H1 (cell line): Measurements from ENCODE around the gene JMJD1C. TPM values are rescaled to one million over a fixed set of nuclear protein-coding genes. Genes with fewer than 3 reads are reported as not detected.

ENCODE experiments used
- CEBPB ChIP-seq: IDR thresholded peaks from 2 replicates; pipeline ENCODE4 v1.6.1; 2012; ENCODE audit warnings: low read depth, low read length
- CHD1 ChIP-seq: IDR thresholded peaks from 2 replicates; pipeline ENCODE4 v1.6.1; 2012; ENCODE audit warnings: low read depth, low read length, improper control_type of control experiment
- CHD2 ChIP-seq: IDR thresholded peaks from 2 replicates; pipeline ENCODE4 v1.6.1; 2012; ENCODE audit warnings: low read length, improper control_type of control experiment
- JUN ChIP-seq: IDR thresholded peaks from 2 replicates; pipeline ENCODE4 v1.6.1; 2011; ENCODE audit warnings: low read depth, mild to moderate bottlenecking, improper control_type of control experiment, low read length
- SUZ12 ChIP-seq: fragments of 200-600 bp; sonication (generic); IDR thresholded peaks from 2 replicates; pipeline ENCODE4 v1.6.1; 2012; ENCODE audit warnings: mild to moderate bottlenecking, inconsistent platforms, low read length, moderate library complexity, mixed read lengths
- TAF1 ChIP-seq: IDR thresholded peaks from 2 replicates; pipeline ENCODE4 v1.6.1; 2011; ENCODE audit warnings: mild to moderate bottlenecking, low read depth, low read length
- TAF7 ChIP-seq: optimal IDR thresholded peaks from 2 replicates; pipeline ENCODE3; 2011; ENCODE audit warnings: low read depth, mild to moderate bottlenecking, inconsistent platforms, low read length, moderate library complexity, borderline replicate concordance
- YY1 ChIP-seq: IDR thresholded peaks from 2 replicates; pipeline ENCODE4 v1.6.1; 2011; ENCODE audit warnings: low read depth, mild to moderate bottlenecking, low read length
- polyA plus RNA-seq, 7 experiments: library from polyadenylated mRNA; depleted of rRNA in 3 of 7; stranded (reverse) in 5 of 7; unstranded in 2 of 7; fragments of >200 nt in 5 of 7; fragments of 200-250 nt in 2 of 7; gene quantifications; 1 replicate in 5 of 7; 2 replicates in 1 of 7; 4 replicates in 1 of 7; pipeline versions ENCODE4 v1.2.1 to v1.2.3, GENCODE V29; 2011 to 2013; ENCODE audit warnings: missing spikeins in 2 of 7, mixed read lengths in 2 of 7
- total RNA-seq: library from RNA; stranded (reverse); fragmentation: NEBNext Ultra II Directional; extraction: Animal tissue kit (Norgen Biotek cat#: 25700); gene quantifications from 2 replicates; pipeline ENCODE4 v1.2.1, GENCODE V29; 2021
- TF ChIP-seq, protein P1 (sequence below): fragments of 300-600 bp; sonication (generic); IDR thresholded peaks from 2 replicates; pipeline ENCODE4 v1.7.1; 2012; ENCODE audit warnings: low read length, moderate library complexity, mild to moderate bottlenecking, inconsistent platforms; ENCODE audit not compliant: insufficient replicate concordance
- TF ChIP-seq, protein P2 (sequence below), 3 experiments: IDR thresholded peaks; 1 replicate in 2 of 3; 2 replicates in 1 of 3; pipeline versions ENCODE4 v1.5.1 to v1.6.1; 2011; ENCODE audit warnings: low read length in 3 of 3, mild to moderate bottlenecking in 3 of 3, inconsistent platforms in 2 of 3, low read depth in 1 of 3, moderate library complexity in 1 of 3; ENCODE audit not compliant: insufficient read depth in 1 of 3; ENCODE audit errors: control extremely low read depth in 1 of 3

The JMJD1C gene
- total and polyA plus RNA-seq, 2 of the 8 experiments (the other 6 are each of a cell fraction or from before 2014, with no cell fraction given) = 54.5 to 210 TPM

DNA sequence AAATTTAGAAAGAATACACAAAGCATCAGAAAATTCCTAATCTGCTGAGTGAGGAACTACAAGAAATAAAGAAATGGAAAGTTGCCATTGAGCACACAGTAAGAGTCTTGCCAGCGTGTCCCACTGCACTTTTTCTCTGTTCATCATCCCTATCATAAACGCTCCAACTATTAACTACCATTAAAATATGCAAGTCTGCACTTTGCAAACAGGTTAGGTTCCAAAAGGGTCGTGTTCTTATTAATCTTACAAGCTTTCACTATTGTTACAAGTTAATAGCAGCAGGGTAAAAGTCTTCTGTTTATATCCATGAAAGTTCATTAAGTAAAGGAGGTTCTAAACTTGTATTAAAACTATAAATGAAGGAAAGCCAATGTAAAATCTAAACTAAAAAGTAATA lies 5.2 kb upstream of the JMJD1C start (continued):
- TF ChIP-seq, protein P1, sequence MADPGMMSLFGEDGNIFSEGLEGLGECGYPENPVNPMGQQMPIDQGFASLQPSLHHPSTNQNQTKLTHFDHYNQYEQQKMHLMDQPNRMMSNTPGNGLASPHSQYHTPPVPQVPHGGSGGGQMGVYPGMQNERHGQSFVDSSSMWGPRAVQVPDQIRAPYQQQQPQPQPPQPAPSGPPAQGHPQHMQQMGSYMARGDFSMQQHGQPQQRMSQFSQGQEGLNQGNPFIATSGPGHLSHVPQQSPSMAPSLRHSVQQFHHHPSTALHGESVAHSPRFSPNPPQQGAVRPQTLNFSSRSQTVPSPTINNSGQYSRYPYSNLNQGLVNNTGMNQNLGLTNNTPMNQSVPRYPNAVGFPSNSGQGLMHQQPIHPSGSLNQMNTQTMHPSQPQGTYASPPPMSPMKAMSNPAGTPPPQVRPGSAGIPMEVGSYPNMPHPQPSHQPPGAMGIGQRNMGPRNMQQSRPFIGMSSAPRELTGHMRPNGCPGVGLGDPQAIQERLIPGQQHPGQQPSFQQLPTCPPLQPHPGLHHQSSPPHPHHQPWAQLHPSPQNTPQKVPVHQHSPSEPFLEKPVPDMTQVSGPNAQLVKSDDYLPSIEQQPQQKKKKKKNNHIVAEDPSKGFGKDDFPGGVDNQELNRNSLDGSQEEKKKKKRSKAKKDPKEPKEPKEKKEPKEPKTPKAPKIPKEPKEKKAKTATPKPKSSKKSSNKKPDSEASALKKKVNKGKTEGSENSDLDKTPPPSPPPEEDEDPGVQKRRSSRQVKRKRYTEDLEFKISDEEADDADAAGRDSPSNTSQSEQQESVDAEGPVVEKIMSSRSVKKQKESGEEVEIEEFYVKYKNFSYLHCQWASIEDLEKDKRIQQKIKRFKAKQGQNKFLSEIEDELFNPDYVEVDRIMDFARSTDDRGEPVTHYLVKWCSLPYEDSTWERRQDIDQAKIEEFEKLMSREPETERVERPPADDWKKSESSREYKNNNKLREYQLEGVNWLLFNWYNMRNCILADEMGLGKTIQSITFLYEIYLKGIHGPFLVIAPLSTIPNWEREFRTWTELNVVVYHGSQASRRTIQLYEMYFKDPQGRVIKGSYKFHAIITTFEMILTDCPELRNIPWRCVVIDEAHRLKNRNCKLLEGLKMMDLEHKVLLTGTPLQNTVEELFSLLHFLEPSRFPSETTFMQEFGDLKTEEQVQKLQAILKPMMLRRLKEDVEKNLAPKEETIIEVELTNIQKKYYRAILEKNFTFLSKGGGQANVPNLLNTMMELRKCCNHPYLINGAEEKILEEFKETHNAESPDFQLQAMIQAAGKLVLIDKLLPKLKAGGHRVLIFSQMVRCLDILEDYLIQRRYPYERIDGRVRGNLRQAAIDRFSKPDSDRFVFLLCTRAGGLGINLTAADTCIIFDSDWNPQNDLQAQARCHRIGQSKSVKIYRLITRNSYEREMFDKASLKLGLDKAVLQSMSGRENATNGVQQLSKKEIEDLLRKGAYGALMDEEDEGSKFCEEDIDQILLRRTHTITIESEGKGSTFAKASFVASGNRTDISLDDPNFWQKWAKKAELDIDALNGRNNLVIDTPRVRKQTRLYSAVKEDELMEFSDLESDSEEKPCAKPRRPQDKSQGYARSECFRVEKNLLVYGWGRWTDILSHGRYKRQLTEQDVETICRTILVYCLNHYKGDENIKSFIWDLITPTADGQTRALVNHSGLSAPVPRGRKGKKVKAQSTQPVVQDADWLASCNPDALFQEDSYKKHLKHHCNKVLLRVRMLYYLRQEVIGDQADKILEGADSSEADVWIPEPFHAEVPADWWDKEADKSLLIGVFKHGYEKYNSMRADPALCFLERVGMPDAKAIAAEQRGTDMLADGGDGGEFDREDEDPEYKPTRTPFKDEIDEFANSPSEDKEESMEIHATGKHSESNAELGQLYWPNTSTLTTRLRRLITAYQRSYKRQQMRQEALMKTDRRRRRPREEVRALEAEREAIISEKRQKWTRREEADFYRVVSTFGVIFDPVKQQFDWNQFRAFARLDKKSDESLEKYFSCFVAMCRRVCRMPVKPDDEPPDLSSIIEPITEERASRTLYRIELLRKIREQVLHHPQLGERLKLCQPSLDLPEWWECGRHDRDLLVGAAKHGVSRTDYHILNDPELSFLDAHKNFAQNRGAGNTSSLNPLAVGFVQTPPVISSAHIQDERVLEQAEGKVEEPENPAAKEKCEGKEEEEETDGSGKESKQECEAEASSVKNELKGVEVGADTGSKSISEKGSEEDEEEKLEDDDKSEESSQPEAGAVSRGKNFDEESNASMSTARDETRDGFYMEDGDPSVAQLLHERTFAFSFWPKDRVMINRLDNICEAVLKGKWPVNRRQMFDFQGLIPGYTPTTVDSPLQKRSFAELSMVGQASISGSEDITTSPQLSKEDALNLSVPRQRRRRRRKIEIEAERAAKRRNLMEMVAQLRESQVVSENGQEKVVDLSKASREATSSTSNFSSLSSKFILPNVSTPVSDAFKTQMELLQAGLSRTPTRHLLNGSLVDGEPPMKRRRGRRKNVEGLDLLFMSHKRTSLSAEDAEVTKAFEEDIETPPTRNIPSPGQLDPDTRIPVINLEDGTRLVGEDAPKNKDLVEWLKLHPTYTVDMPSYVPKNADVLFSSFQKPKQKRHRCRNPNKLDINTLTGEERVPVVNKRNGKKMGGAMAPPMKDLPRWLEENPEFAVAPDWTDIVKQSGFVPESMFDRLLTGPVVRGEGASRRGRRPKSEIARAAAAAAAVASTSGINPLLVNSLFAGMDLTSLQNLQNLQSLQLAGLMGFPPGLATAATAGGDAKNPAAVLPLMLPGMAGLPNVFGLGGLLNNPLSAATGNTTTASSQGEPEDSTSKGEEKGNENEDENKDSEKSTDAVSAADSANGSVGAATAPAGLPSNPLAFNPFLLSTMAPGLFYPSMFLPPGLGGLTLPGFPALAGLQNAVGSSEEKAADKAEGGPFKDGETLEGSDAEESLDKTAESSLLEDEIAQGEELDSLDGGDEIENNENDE = no peak
- TF ChIP-seq SUZ12 (no peak), CHD1 (no peak), YY1 (no peak), TAF7 (no peak), JUN (no peak), TAF1 (no peak), CEBPB (no peak), CHD2 (no peak)
- TF ChIP-seq, protein P2, sequence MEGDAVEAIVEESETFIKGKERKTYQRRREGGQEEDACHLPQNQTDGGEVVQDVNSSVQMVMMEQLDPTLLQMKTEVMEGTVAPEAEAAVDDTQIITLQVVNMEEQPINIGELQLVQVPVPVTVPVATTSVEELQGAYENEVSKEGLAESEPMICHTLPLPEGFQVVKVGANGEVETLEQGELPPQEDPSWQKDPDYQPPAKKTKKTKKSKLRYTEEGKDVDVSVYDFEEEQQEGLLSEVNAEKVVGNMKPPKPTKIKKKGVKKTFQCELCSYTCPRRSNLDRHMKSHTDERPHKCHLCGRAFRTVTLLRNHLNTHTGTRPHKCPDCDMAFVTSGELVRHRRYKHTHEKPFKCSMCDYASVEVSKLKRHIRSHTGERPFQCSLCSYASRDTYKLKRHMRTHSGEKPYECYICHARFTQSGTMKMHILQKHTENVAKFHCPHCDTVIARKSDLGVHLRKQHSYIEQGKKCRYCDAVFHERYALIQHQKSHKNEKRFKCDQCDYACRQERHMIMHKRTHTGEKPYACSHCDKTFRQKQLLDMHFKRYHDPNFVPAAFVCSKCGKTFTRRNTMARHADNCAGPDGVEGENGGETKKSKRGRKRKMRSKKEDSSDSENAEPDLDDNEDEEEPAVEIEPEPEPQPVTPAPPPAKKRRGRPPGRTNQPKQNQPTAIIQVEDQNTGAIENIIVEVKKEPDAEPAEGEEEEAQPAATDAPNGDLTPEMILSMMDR (IDR thresholded peaks at IDR 0.05; ENCODE audit: control extremely low read depth in 1 of 3, insufficient read depth in 1 of 3, low read depth in 1 of 3, low read length in 3 of 3) = no peak
